Hindlimb muscle (tissue), 1 donor: ENCODE measurements around the gene GRM8. TPM values are rescaled to one million over a fixed set of nuclear protein-coding genes. Genes with fewer than 3 reads are reported as not detected.
A peak's percentile ranks its signal among the peaks of the same experiment; 100 is the strongest.

Experiments used
- DNase-seq: peaks from one replicate; pipeline ENCODE4 v3.0.0-alpha.2; 2013
- polyA plus RNA-seq: library from polyadenylated mRNA; unstranded; fragments of 120-200 nt; gene quantifications from one replicate; pipeline ENCODE4 v1.2.1, GENCODE V29; 2013; ENCODE audit not compliant: insufficient read length

GRM8 gene
- polyA plus RNA-seq, 1 donor: 1.1 TPM

DNA sequence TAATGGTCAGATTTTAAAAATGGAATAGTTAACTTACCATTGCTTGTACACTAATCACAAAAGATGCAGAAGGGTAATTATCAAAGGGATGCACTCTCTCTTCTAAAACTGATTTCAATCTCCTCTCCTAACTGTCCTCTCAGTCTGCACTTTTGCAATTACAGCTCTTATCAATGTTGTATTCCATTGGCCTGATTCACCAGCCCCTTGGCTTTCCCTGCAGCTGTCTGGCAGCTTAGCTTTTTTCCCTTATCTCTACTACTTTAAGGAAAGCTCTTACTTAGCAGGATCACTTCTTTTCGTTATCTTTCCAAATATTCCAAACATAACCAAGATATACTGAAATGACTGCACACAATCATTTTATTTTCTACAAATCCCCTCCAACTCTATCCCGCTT, 448.8 kb downstream of the GRM8 start:
- DNase-seq: no peak

DNA sequence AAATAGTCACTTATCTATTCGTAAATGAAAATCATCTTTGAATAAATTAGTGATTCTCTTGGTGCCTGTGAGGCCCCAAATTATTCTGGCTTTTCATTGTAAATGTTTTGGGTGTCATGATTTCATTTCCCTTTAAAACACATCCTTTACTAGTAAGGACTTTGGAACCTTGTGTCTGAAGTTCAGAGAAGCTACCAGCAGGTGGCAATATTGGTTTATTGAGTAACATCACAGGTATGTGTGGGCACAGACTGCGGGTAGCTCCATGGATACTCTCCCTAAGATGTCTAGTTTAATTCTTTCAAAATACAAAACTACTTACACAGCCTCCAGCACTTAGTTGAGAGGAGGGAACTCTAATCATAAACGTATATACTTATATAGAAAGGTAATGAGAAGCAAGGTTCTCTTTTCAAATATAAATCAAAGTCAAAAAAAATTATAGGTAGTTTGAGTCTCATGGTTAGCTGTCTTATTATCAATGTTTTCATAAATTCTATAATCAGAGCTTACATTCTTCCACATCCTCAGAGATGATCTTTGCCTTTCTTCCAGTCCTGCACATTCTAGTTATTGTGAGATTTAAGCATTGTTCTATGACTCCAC, 449.6 kb downstream of the GRM8 start:
- DNase-seq: peak; percentile 6

DNA sequence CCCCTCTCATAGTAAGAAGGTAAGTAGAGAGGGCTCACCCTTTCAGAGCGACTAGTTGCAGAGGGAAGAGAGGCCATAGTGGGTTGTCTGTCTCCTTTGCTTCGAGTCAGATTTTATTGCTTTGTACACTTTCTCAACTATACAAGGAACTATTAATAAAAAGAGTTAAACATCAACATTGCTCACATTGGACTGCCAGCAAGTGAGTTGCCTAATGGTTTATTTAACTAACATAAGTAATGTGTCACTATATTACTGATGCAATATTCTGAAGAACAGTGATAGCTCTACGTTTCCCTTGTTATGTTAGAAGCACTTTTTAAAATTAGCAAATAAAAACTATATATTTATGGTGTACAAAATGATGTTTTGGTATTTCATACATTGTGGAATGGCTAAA, 451.0 kb downstream of the GRM8 start:
- DNase-seq: no peak

DNA sequence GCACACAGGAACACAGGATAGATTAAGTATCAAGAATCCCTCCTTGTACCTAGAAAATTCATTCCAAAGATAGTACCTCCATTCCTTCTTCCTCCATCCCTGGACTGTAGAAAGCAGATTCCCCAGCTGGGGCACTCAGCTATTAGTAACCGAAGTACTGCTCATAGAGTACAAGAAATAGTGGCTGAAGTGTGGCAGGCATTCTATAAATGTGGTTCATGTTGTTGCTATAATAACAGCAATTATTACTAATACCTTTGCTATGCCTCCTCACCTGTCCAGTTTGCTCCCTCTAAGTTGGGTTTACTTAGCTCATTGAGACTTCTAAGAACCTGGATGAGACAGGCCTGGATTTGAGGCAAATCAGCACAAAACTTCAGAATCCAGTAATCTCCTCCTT, 453.2 kb downstream of the GRM8 start:
- DNase-seq: no peak

DNA sequence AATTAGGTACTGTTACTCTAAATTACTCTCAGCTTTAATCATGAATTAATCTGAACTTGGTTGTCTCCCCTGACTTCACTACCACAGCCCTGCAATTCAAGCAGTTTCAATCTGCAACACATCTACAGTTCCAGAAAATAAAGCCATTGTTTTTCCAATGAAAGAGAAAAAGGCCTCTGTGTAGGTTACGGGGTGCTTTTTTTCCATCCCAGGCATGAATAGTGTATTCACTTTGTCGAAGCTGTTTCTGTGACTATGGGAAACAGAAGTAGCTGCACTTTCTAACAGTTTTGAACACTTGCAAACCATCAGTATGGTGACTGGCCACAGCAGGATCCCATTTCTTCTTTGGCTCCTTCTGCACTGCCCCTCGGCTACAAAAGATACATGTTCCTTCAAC, 460.2 kb downstream of the GRM8 start:
- DNase-seq: no peak

DNA sequence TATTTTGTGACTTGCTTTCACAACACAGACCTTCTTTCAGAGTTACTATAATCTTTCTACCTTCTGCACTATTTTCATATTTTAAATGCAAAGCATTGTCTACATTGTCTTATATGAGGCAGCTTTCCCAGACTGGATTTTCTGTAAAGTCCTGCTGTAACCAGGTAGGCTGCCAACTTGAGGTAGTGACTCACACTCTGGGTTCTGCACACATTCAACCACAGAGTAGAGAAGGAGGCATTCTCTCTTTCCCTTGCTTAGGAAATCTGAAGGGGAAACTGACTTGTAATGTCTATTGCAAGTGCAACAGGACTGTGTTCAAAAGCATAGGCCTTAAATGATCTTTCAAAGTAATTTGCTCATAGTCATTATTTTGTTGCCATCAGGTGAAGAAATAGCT, 461.4 kb downstream of the GRM8 start:
- DNase-seq: no peak

DNA sequence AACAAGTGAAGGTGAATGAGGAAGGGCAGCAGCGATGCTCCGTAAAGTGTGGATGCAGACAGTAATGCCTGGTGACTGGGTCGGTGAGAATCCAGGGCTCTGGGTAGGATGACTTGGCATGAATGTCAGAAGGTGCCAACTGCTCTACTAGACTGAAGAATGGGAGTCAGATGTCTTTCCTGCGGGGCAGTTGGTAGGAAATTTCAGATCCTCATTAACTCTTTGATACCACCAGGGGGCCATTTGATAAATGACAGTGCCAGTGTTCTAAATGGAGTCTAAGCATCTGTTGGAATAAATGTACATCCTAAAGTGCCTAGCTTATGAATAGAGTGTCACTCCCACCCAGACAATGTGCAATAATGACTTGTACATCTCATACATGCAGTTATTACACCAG, 462.0 kb downstream of the GRM8 start:
- DNase-seq: no peak

DNA sequence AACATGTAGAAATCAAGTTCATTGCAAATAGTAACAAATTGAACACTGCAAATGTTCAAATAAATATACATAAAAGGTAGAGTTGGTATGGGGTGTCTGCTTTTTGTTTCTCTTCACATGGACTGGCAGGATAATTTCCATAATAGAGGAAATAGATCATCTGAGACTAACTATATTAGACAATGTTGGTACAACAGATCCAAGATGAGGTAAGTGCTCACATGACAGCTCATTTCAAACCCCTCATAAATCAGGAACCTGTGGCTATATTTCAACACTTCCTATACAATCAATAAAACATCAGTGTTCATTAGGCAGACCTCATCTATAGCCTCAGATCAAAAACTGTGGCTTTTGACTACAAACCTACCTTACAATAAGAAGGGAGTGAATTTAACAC, 469.1 kb downstream of the GRM8 start:
- DNase-seq: no peak

DNA sequence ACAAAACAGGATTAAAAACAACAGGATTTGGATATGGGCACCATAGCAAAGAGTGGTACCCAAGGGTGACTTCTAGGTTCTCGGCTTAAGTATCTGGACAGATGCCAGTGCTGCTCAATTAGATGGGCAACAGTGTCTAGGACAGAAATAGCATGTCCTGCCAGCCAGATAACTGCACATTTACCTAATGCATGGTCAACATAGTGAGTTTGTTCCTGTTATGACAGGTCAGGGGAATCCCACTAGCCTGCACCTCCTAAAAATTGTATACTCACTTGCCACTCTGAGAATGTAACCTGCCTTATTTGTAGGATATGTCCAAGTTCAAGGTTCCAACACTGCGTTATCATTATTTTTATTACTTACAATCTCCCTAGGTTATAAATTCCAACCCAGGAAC, 471.7 kb downstream of the GRM8 start:
- no peak for DNase-seq

DNA sequence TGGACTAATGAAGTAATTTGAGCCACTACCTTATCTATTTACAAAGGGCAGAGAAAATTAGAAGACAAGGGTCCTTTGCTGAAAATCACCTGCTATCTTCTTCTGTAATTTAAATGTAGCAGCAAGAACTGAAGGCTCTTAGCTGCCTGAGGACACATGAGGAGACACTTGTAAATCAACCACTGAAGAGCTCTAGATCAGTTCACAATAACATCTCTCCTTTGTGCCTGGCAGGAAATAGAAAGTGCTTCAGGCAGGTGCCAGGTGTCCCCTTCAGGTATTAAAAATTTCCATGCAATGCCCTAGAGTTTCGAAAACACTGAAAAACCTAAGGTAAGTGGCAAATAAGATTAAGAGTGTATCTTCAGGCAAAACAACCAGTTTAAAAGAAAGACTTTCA, 474.6 kb downstream of the GRM8 start:
- no peak for DNase-seq

DNA sequence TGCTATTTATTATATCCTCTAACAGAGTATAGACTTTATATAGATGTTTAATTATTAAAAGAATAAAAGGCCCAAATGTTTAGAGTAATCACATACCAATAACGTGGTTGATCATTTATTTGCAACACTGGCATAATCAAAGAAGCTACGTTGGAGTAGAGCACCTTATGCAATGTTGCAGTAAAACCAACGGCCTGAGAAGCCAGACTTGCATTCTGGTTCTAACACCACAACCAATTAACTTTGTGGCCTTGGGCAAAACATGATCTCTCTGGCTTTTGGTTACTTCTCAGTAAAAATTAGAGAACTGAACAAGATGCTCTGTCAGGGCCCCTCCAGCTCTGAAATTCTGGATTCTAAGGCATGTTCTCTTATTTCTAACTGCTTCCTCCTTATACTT, 476.2 kb downstream of the GRM8 start:
- no peak for DNase-seq

DNA sequence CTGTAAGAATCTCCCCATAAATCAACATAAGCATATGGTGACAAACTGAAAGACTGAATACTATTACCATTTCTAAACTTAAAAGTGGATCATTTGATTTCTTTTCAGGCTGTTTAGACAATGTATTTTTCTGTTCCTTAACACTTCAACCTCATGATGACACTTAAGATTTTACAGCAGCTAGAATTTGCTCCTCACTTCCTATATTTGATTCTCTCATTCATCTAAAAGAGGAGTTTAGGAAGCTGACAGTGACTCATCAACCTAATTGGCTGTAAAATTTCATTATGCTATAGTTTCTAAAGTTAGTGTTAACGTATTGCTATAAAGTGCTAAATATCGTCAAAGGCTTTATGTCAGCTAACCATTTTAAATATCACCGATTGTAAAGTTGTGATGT, 478.7 kb downstream of the GRM8 start:
- DNase-seq: no peak

DNA sequence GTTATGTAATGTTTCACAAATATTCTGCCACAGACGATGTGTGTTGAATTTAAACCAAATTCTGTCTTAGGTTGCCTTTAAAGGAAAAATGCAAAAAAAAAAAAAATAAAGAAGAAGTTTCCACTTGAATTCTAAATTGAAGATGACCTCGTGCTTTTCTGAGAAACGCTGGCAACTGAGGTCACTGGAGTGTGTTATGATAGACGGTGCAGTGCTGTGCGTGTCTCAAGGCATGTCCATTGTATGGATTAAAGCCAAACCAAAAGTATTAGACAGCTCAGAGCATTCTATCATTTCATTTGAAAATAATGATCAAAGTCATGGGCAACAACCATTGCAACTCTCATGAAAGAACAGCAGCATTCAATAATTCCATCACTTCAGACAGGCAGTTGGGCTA, 483.9 kb downstream of the GRM8 start:
- DNase-seq: no peak

DNA sequence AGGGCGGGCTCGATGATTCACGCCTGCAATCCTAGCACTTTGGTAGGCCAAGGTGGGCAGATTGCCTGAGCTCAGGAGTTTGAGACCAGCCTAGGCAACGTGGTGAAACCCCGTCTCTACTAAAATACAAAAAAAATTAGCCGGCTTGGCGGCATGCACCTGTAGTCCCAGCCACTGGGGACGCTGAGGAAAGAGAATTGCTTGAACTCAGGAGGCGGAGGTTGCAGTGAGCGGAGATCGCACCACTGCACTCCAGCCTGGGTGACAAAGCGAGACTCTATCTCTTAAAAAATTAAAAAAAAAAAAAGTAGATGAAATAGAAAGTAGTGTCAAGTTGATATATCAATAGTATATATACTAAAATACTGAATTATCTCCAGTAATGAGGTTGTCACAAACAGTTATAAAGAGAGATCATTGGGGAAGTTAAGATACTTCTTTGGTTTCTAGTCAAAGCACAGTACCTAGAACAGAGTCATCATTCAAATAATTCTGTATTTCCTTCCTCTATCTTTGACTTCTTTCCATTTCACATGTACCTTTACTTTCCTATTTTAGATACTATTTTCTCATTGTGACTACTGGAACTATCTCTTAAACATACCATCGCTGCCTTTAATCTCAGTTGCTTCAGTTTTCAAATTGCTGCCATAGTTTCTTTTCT, 491.7 kb downstream of the GRM8 start:
- DNase-seq: no peak

DNA sequence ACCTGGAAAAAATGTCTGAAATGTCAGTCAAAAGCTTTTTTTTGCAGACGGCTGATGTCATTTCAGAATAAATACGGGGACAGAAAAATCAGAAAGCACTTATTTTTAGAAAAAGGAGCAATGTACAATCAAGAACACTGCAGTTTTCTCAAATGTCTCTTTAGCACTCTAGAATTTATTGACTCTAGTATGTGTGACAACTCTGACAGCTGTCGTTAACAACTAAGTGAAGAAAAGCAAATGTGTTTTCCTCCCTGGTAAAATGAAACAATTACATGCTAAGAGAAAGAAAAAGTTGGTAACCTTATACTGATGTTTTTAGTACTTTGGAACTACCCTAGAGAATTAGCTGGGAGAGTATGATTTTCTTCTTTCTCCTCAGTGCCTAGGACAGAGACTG, 497.4 kb downstream of the GRM8 start:
- no peak for DNase-seq

DNA sequence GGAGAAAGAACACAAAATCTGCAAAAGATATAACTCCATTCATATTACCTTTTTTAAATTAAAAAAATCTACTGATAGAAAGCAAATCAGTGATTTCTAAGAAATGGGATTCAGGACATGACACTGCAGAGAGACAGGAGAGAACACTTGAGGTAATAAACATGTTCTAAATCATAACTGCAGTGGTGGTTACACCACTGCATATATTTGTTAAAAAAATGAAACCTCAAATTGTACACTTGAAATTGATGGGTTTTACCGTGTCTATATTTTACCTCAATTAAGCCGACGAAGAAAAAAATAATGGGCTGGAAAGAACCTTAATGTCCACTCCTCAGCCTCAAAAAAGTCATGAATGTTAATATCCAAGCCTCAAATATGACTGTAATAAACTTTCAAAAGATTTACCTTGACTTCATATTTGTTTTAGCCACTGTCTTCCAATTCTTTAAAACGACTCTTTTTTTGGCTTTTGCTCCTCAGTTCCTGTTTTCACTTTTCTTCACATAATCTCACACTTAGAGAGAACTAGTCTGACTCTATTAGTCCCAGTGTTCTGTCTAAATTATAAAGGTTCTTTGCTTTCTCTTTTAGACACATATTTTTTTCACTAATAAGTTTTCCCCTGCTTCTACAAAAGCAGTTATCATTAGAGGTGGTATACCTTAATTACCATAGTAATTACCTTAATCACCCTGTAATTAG, 502.4 kb downstream of the GRM8 start:
- DNase-seq: no peak

DNA sequence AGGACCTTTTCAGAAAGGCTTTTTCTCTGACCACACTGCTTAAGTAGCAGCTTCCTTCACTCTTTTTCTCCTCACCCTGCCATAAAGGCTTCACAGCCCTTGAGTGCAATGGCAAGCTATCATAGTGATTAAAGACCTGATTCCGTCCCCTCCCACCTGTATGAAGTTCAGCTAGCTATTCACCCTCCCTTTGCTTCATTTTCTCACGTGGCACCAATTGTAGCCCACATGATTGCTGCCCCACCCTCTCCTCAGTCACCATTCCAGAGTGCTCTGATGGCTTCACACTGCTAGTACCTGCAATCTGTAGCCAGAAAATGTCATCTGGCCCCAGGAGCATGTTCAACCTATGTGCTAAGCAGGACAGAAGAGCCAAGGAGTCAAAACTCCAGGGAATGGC, 523.8 kb downstream of the GRM8 start:
- DNase-seq: no peak

DNA sequence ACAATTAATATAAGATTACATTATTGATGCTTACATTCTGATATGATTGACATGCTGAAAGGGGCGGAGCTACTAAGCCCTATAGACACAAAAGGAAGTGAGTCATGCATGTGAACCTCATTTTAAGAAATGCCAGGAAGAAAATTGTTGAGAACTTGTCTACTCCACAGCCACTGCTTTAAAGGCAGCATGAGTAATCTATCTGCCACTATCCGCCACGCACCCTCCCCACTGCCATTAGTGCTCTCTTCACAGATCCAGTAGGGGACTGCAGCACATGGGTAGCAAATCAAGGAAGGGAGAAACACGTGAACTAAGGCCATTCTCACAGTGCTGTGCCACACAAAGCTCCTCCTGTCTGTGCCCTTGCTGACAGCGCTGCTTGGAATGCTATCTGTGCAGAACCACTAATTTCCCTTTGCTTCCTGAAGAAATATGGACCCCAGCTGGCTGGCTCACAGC, 524.8 kb downstream of the GRM8 start:
- no peak for DNase-seq

DNA sequence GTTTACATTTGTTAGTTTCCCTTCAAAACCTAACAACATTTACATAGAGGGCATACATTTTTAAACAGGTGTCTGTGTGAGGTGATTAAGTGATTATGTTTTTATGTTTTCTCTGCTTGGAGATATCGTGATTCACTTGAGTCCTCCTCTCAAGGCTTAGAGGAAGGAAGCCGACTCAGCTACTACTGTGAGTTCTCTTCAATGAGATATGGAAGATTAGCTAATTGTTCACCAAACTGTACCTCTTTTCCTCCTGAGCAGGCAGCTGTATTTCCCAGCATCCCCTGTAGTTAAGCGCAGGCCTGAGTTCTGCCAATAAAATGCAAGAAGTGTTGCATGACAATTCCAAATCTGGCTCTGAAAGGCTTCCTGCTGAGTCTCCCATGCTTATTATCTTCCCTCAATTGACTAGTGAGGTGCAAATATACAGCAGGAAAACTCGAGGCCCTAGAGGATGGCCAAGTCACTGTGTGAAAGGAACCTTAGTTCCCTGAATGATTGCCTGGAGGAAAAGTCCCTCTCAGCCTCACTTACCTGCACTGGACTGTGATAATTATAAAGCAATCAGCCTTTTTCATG, 528.7 kb downstream of the GRM8 start:
- no peak for DNase-seq

DNA sequence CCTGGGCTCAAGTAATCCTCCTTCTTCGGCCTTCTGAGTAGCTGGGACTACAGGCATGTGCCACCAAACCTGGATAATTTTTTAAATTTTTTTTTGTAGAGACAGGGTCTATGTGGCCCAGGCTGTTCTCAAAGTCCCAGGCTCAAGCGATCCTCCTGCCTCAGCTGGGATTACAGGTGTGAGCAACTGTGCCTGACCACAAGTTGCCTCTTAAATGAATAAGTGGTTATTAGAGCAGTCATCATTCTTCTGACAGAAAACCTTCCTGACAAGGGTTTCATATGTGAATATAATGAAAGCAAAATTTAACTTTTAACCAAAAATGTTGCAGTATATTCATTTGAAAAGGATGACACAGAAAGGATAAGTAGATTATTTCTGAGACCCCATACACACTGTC, 532.5 kb downstream of the GRM8 start:
- no peak for DNase-seq

DNA sequence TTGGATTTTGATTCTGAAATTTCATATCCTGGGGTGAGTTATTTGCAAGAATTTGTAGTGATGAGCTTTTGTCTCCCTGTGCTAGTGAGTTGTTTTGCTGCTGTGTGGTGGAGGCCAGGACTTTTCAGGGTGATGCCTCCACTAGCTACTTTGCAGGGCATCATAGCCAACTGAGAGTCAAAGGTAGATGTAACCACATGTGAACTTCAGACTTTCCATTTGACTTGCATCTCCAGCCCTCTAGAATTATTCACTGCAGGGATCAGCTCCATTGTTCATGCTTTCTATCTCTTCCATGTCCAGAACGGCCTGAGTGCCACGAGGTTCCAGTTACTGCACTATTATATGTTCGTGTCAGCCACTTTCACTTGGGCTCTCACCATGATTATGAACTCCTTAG, 534.3 kb downstream of the GRM8 start:
- no peak for DNase-seq

DNA sequence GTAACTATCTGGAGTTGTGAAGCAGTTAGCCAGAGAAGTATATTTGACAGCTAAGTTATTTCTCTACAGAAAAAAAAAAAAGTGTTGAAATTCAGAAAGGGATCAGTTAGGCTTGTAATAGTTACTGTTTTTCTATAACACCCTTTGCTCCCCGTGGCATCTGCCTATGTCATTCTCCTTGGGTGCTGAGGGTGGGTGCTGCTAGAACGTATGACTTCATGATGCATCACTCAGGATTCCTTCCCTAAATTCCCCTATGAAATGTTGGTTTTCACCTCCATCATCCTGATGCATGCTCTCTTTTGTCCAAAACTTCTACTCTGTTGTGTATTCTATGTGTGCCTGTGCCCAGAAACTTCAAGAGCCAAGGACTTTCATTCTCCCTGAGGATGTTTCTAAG, 536.4 kb downstream of the GRM8 start:
- DNase-seq: no peak

DNA sequence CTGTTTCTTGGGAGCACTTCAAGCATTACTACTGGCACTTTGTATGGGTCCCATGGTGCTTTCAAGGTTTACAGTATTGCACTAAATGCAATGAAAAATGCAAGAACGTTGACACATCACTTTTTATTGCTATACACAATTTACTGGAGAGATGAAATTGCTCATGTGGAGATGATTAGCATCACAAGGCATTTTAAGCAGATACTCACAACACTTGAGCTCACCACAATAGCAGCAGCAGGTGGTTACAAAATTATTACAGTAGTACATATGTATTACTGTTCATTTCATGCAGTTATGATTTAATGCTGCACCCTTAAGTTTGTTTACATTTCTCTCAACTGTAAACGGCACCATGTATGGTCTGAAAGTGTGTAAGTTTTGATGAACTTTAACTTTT, 537.7 kb downstream of the GRM8 start:
- DNase-seq: no peak
